IMR-90 (cell line): ENCODE results near the gene ADAMTSL4. TPM values are rescaled to one million over a fixed set of nuclear protein-coding genes. Genes with fewer than 3 reads are reported as not detected.

Experiments
- ATAC-seq: fragments of 200-7000 bp; cut with Tn5 transposase; 2 replicates; pipeline ENCODE4 v1.9.1; 2020; ENCODE audit warnings: low read depth, mild to moderate bottlenecking, moderate library complexity
- BruUV-seq: library from RNA; stranded (reverse); fragments of 400-500 nt; replicated peaks from 2 replicates; lab custom pipeline; 2021; lab: Mats Ljungman, UMichigan
- CTCF ChIA-PET: fragments of 300-600 bp; formaldehyde crosslinking; extraction: SDS; loops from one replicate; lab custom pipeline; 2021; ENCODE audit warnings: antibody characterized with exemption; lab: Yijun Ruan, JAX
- POLR2A ChIA-PET: fragments of 300-600 bp; sonication (Branson Sonifier 250); formaldehyde crosslinking; loops from one replicate; lab custom pipeline; 2022; ENCODE audit warnings: antibody characterized with exemption; ENCODE audit not compliant: unreplicated experiment; lab: Charles Lee
- DNase-seq: peaks from one replicate; pipeline ENCODE4 v3.0.0; 2013
- H2AFZ ChIP-seq: replicated peaks from 2 replicates; pipeline ENCODE3; 2013; ENCODE audit warnings: low read length, mild to moderate bottlenecking; ENCODE audit not compliant: poor library complexity
- H2AK5ac ChIP-seq: 2 replicates; pipeline ENCODE4 v1.6.1; 2013; ENCODE audit warnings: low read depth, low read length, inconsistent platforms
- H2AK9ac ChIP-seq: replicated peaks from 2 replicates; pipeline ENCODE3; 2013; ENCODE audit warnings: mild to moderate bottlenecking, low read depth, low read length, moderate library complexity; ENCODE audit not compliant: poor library complexity
- H2BK120ac ChIP-seq: 2 replicates; pipeline ENCODE4 v1.6.1; 2013; ENCODE audit warnings: low read depth, low read length, inconsistent platforms
- H2BK15ac ChIP-seq: 3 replicates; pipeline ENCODE4 v1.6.1; 2013; ENCODE audit warnings: low read depth, low read length, inconsistent platforms
- H2BK20ac ChIP-seq: 2 replicates; pipeline ENCODE4 v1.6.1; 2013; ENCODE audit warnings: low read depth, mild to moderate bottlenecking, inconsistent platforms, low read length, moderate library complexity
- H2BK5ac ChIP-seq: 2 replicates; pipeline ENCODE4 v1.6.1; 2013; ENCODE audit warnings: mild to moderate bottlenecking, low read depth, low read length, inconsistent platforms; ENCODE audit not compliant: poor library complexity, severe bottlenecking
- H3K14ac ChIP-seq: replicated peaks from 2 replicates; pipeline ENCODE4 v1.6.1; 2013; ENCODE audit warnings: low read depth, low read length, inconsistent platforms
- H3K18ac ChIP-seq: 2 replicates; pipeline ENCODE4 v1.6.1; 2013; ENCODE audit warnings: low read depth, low read length, control low read depth
- H3K23ac ChIP-seq: 2 replicates; pipeline ENCODE4 v1.6.1; 2013; ENCODE audit warnings: low read depth, low read length, inconsistent platforms
- H3K27ac ChIP-seq: 2 replicates; pipeline ENCODE4 v1.5.1; 2013; ENCODE audit warnings: mild to moderate bottlenecking, control low read depth, low read length; ENCODE audit not compliant: insufficient read depth
- H3K27me3 ChIP-seq: 2 replicates; pipeline ENCODE4 v1.6.1; 2013; ENCODE audit warnings: low read length; ENCODE audit not compliant: control insufficient read depth, insufficient read depth
- H3K36me3 ChIP-seq: 2 replicates; pipeline ENCODE4 v1.6.1; 2013; ENCODE audit warnings: low read length, mixed read lengths; ENCODE audit not compliant: control insufficient read depth, insufficient read depth
- H3K4ac ChIP-seq: 2 replicates; pipeline ENCODE4 v1.6.1; 2013; ENCODE audit warnings: low read depth, low read length, inconsistent platforms
- H3K4me1 ChIP-seq: 2 replicates; pipeline ENCODE4 v1.6.1; 2013; ENCODE audit warnings: low read length, mixed read lengths; ENCODE audit not compliant: control insufficient read depth, insufficient read depth
- H3K4me2 ChIP-seq: 2 replicates; pipeline ENCODE4 v1.6.1; 2013; ENCODE audit warnings: low read depth, mild to moderate bottlenecking, control low read depth, low read length, moderate library complexity
- H3K4me3 ChIP-seq: 2 replicates; pipeline ENCODE4 v1.5.1; 2013; ENCODE audit warnings: low read depth, mild to moderate bottlenecking, control low read depth, low read length, moderate library complexity; ENCODE audit not compliant: insufficient read depth
- H3K56ac ChIP-seq: 2 replicates; pipeline ENCODE4 v1.6.1; 2013; ENCODE audit warnings: low read length, inconsistent platforms; ENCODE audit not compliant: insufficient read depth; ENCODE audit errors: extremely low read depth
- H3K79me1 ChIP-seq, 2 experiments: 2 replicates each; pipeline ENCODE4 v1.6.1; 2013; ENCODE audit warnings: low read length in 2 of 2, inconsistent platforms in 1 of 2, low read depth in 1 of 2
- H3K9ac ChIP-seq: 2 replicates; pipeline ENCODE4 v1.6.1; 2013; ENCODE audit warnings: low read depth, low read length, control low read depth
- H3K9me1 ChIP-seq: 2 replicates; pipeline ENCODE4 v1.6.1; 2013; ENCODE audit warnings: low read length, inconsistent platforms; ENCODE audit not compliant: insufficient read depth
- H3K9me3 ChIP-seq: 2 replicates; pipeline ENCODE4 v1.6.1; 2013; ENCODE audit warnings: low read length; ENCODE audit not compliant: control insufficient read depth, insufficient read depth
- H4K20me1 ChIP-seq: 2 replicates; pipeline ENCODE4 v1.6.1; 2013; ENCODE audit warnings: low read length, inconsistent platforms; ENCODE audit not compliant: insufficient read depth
- H4K5ac ChIP-seq: 2 replicates; pipeline ENCODE4 v1.6.1; 2013; ENCODE audit warnings: mild to moderate bottlenecking, low read depth, low read length, control low read depth
- H4K8ac ChIP-seq, 2 experiments: 2 replicates each; pipeline ENCODE4 v1.6.1; 2013; ENCODE audit warnings: low read depth in 2 of 2, low read length in 2 of 2, control low read depth in 1 of 2, inconsistent platforms in 1 of 2
- H4K91ac ChIP-seq: 2 replicates; pipeline ENCODE4 v1.6.1; 2013; ENCODE audit warnings: low read depth, low read length, inconsistent platforms; ENCODE audit not compliant: insufficient read depth
- BHLHE40 ChIP-seq: fragments of 150-350 bp; IDR thresholded peaks from 2 replicates; pipeline ENCODE4 v1.6.1; 2016; ENCODE audit warnings: mild to moderate bottlenecking, low read depth, low read length
- CEBPB ChIP-seq: IDR thresholded peaks from 2 replicates; pipeline ENCODE4 v1.6.1; 2012; ENCODE audit warnings: low read depth, low read length, improper control_type of control experiment
- CHD1 ChIP-seq: IDR thresholded peaks from 2 replicates; pipeline ENCODE4 v1.6.1; 2012; ENCODE audit warnings: low read depth, low read length, improper control_type of control experiment
- ELK1 ChIP-seq: fragments of 150-350 bp; IDR thresholded peaks from 2 replicates; pipeline ENCODE4 v1.6.1; 2016; ENCODE audit warnings: low read depth, mild to moderate bottlenecking, low read length, moderate library complexity, borderline replicate concordance
- FOS ChIP-seq: fragments of 150-350 bp; IDR thresholded peaks from 2 replicates; pipeline ENCODE4 v1.6.1; 2016; ENCODE audit warnings: low read depth, low read length
- MAFK ChIP-seq: IDR thresholded peaks from 2 replicates; pipeline ENCODE4 v1.6.1; 2012; ENCODE audit warnings: low read depth, low read length, improper control_type of control experiment
- MAZ ChIP-seq: IDR thresholded peaks from 2 replicates; pipeline ENCODE4 v1.6.1; 2012; ENCODE audit warnings: low read depth, mild to moderate bottlenecking, low read length, improper control_type of control experiment, moderate library complexity, borderline replicate concordance
- MXI1 ChIP-seq: IDR thresholded peaks from 2 replicates; pipeline ENCODE4 v1.6.1; 2012; ENCODE audit warnings: low read depth, mild to moderate bottlenecking, low read length, moderate library complexity, borderline replicate concordance
- NFE2L2 ChIP-seq: fragments of 150-350 bp; IDR thresholded peaks from 2 replicates; pipeline ENCODE4 v1.6.1; 2016; ENCODE audit warnings: low read depth, mild to moderate bottlenecking, low read length
- POLR2A ChIP-seq: IDR thresholded peaks from 2 replicates; pipeline ENCODE4 v1.6.1; 2012; ENCODE audit warnings: mild to moderate bottlenecking, low read depth, low read length
- RAD21 ChIP-seq: IDR thresholded peaks from 2 replicates; pipeline ENCODE4 v1.6.1; 2012; ENCODE audit warnings: low read length, improper control_type of control experiment
- RCOR1 ChIP-seq: IDR thresholded peaks from 2 replicates; pipeline ENCODE4 v1.6.1; 2012; ENCODE audit warnings: mild to moderate bottlenecking, low read length, improper control_type of control experiment; ENCODE audit not compliant: insufficient replicate concordance
- RFX5 ChIP-seq: IDR thresholded peaks from 2 replicates; pipeline ENCODE4 v1.8.0; 2012; ENCODE audit warnings: low read depth, mild to moderate bottlenecking, low read length, moderate library complexity
- SMC3 ChIP-seq: fragments of 150-350 bp; IDR thresholded peaks from 2 replicates; pipeline ENCODE4 v1.6.1; 2016; ENCODE audit warnings: low read depth, mild to moderate bottlenecking, antibody characterized with exemption, low read length, moderate library complexity
- WGBS, 2 experiments: methylation state at CpG; one replicate each; pipeline versions ENCODE4 v1.1.5 to v1.1.7; 2013; ENCODE audit warnings: missing lambda C conversion rate in 2 of 2; ENCODE audit not compliant: insufficient read length in 1 of 2; ENCODE audit errors: extremely low coverage in 2 of 2; 5-methylcytosine and 5-hydroxymethylcytosine counted together
- dilution Hi-C: fragments of 300-500 bp; cut with HindIII; formaldehyde crosslinking; loops from one replicate; pipeline ENCODE4 v1.14.3; 2018; ENCODE audit warnings: low sequenced_read_pairs; ENCODE audit not compliant: unreplicated experiment
- in situ Hi-C: fragments of 300-500 bp; cut with MboI; formaldehyde crosslinking; loops from 3 replicates; pipeline ENCODE4 v1.14.3; 2019; ENCODE audit warnings: low sequenced_read_pairs, inconsistent platforms, mixed read lengths
- intact Hi-C: fragments of 100-400 bp; cut with micrococcal nuclease; formaldehyde crosslinking; loops from 2 replicates; pipeline ENCODE4 v1.10.0; 2022
- polyA plus RNA-seq, 3 experiments: library from polyadenylated mRNA; depleted of rRNA; stranded (reverse); fragments of >200 nt; gene quantifications; 2 replicates each; pipeline ENCODE4 v1.2.3, GENCODE V29; 2012; ENCODE audit warnings: low replicate concordance in 1 of 3
- total RNA-seq: library from RNA; depleted of rRNA; stranded (reverse); fragments of >200 nt; gene quantifications from 2 replicates; pipeline ENCODE4 v1.2.3, GENCODE V29; 2012
- TF ChIP-seq, protein P1 (sequence below): fragments of 150-350 bp; IDR thresholded peaks from 2 replicates; pipeline ENCODE4 v1.6.1; 2017; ENCODE audit warnings: mild to moderate bottlenecking, antibody characterized with exemption, low read length, low read depth
- TF ChIP-seq, protein P2 (sequence below): conservative IDR thresholded peaks from 2 replicates; pipeline ENCODE4 v1.5.1; 2012; ENCODE audit warnings: mild to moderate bottlenecking, low read depth, low read length, improper control_type of control experiment

The ADAMTSL4 gene
- total and polyA plus RNA-seq, 2 of the 4 experiments (the other 2 are of a cell fraction), result 0.54 to 12.2 TPM

DNA sequence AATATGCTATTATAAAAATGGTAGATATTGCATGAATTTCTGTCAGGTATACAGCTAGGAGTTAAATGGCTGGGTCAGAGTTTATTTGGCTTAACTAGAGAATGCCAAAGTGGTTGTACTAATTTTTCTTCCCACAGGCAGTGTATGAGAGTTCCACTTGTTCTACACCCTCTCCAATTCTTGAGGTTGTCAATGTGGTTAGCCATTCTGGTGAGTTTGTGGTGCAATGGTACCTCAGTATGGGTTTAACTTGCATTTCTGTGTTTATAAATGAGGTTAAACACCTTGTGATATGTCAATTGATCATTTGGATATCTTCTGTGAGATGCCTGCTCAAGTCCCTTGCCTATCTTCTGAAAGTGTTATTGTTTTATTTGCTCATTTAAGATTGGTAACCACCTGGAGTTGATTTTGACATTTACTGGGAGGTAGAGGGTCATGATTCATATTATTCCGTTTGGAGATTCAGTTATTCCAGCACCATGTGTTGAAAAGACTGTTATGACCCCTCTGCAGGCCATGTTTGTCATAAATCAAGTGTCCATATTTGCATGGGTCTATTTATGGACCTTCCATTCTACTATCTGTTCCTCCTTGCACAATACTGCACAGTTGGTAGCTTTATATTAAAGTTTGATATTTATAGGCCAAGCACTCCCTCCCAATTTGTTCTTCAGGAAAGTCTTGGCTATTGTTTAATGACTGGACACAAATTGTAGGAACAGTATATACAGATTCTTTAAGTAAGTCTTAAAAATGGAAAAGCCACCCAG is 27.8 kb upstream of the ADAMTSL4 start:
- no peak overlapping the region for H3K4me3 ChIP-seq
- no peak overlapping the region for H3K23ac ChIP-seq
- intact Hi-C loops, result no loop called here
- H2BK20ac ChIP-seq, result no peak overlapping the region
- H3K14ac ChIP-seq, result no peak overlapping the region
- no peaks in the 10 kb centered on the region for H4K20me1 ChIP-seq
- POLR2A ChIA-PET, result no interaction called here
- H3K4me1 ChIP-seq, result no peaks in the 10 kb centered on the region
- no peaks in the 10 kb centered on the region for H3K36me3 ChIP-seq
- no peak overlapping the region for H3K9ac ChIP-seq
- no peak overlapping the region for H3K18ac ChIP-seq
- no peak overlapping the region for H3K4ac ChIP-seq
- BruUV-seq, result no TSS peak
- ATAC-seq, result no peak
- TF ChIP-seq ELK1, result no peak
- no peak for TF ChIP-seq NFE2L2
- no peak for TF ChIP-seq CHD1
- no peak for TF ChIP-seq RAD21
- TF ChIP-seq RFX5, result no peak
- no peak for TF ChIP-seq SMC3
- TF ChIP-seq BHLHE40, result no peak
- TF ChIP-seq, protein P1, sequence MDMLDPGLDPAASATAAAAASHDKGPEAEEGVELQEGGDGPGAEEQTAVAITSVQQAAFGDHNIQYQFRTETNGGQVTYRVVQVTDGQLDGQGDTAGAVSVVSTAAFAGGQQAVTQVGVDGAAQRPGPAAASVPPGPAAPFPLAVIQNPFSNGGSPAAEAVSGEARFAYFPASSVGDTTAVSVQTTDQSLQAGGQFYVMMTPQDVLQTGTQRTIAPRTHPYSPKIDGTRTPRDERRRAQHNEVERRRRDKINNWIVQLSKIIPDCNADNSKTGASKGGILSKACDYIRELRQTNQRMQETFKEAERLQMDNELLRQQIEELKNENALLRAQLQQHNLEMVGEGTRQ, result no peak
- no peak for TF ChIP-seq MAFK
- no peak for TF ChIP-seq POLR2A
- no peak for TF ChIP-seq FOS
- no peak for TF ChIP-seq MAZ
- no peak for TF ChIP-seq RCOR1
- TF ChIP-seq MXI1, result no peak
- no peak for TF ChIP-seq CEBPB
- TF ChIP-seq, protein P2, sequence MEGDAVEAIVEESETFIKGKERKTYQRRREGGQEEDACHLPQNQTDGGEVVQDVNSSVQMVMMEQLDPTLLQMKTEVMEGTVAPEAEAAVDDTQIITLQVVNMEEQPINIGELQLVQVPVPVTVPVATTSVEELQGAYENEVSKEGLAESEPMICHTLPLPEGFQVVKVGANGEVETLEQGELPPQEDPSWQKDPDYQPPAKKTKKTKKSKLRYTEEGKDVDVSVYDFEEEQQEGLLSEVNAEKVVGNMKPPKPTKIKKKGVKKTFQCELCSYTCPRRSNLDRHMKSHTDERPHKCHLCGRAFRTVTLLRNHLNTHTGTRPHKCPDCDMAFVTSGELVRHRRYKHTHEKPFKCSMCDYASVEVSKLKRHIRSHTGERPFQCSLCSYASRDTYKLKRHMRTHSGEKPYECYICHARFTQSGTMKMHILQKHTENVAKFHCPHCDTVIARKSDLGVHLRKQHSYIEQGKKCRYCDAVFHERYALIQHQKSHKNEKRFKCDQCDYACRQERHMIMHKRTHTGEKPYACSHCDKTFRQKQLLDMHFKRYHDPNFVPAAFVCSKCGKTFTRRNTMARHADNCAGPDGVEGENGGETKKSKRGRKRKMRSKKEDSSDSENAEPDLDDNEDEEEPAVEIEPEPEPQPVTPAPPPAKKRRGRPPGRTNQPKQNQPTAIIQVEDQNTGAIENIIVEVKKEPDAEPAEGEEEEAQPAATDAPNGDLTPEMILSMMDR, result no peak
- no peak overlapping the region for H3K27ac ChIP-seq
- no peaks in the 10 kb centered on the region for H3K9me1 ChIP-seq
- no peak overlapping the region for H2AFZ ChIP-seq
- H2BK15ac ChIP-seq, result no peak overlapping the region
- H2BK120ac ChIP-seq, result no peak overlapping the region
- no peak overlapping the region for H2AK9ac ChIP-seq
- H2BK5ac ChIP-seq, result no peak overlapping the region
- H2AK5ac ChIP-seq, result no peak overlapping the region
- no CpG with 5 or more reads among the region's 1 CpG for WGBS, 2 experiments
- no peak overlapping the region for H3K4me2 ChIP-seq
- no peaks in the 10 kb centered on the region for H3K79me1 ChIP-seq
- dilution Hi-C loops, result no loop called here
- no peak overlapping the region for H4K91ac ChIP-seq
- no peak for DNase-seq
- no peak overlapping the region for H4K5ac ChIP-seq
- no peak overlapping the region for H3K56ac ChIP-seq
- in situ Hi-C loops, result no loop called here
- CTCF ChIA-PET, result interaction anchor here (0.6 kb wide), 1 partner anchor 154 kb away, joined by 3 read pairs; no protein-coding TSS in a partner anchor
- no peak overlapping the region for H4K8ac ChIP-seq
- H3K9me3 ChIP-seq, result no peaks in the 10 kb centered on the region
- no peaks in the 10 kb centered on the region for H3K27me3 ChIP-seq
